ENCODE data around the gene PAN2.

DNA sequence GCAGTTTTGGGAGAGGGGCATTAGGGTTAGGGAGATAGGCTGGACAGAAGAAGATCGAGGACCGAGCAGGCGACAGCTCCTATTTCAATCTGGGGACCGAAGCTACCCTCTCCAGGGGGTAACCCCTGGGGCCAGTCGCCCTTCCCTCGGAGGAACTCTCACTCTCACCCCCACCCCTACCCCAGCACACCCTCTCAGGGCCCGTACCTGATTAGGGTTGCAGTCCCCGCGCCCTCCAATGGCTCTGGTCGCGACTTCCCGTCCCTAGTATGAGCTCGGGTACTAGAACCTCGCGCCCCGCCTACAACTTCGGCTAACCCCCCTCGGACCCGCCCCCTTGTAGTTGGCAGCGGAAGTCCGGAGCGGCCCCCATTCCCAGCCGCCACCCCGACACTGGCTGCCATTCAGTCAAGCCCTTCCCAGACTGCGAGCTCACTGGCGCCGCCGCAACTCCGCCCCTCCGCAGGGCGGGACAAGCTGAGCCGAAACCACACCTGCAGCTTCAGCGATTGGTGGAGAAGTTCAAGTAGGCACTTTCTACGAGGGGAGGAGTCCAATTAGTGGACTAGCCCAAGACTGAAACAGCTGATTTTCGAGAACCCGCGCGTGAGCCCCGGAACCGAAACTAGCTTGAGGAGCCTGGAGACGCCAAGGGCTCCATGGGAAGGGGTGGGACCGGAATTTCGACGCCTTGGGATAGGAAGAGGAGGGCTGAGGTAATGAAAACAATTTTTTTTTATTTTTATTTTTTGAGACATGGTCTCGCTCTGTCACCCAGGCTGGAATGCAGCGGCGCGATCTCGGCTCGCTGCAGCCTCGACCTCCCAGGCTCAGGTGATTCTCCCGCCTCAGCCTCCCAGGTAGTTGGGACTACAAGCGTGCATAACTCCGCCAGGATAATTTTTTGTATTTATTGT lies 26.3 kb upstream of the PAN2 start, which contains the start of gene STAT2:
- TF ChIP-seq, protein P1, sequence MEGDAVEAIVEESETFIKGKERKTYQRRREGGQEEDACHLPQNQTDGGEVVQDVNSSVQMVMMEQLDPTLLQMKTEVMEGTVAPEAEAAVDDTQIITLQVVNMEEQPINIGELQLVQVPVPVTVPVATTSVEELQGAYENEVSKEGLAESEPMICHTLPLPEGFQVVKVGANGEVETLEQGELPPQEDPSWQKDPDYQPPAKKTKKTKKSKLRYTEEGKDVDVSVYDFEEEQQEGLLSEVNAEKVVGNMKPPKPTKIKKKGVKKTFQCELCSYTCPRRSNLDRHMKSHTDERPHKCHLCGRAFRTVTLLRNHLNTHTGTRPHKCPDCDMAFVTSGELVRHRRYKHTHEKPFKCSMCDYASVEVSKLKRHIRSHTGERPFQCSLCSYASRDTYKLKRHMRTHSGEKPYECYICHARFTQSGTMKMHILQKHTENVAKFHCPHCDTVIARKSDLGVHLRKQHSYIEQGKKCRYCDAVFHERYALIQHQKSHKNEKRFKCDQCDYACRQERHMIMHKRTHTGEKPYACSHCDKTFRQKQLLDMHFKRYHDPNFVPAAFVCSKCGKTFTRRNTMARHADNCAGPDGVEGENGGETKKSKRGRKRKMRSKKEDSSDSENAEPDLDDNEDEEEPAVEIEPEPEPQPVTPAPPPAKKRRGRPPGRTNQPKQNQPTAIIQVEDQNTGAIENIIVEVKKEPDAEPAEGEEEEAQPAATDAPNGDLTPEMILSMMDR (IDR thresholded peaks at IDR 0.05), result peak in 1 of 3 experiments; percentile 13
- TF ChIP-seq POLR2AphosphoS5 (IDR thresholded peaks at IDR 0.05) (peak; percentile 84 to 94), POLR2A (IDR thresholded peaks at IDR 0.05; ENCODE audit: low read depth) (peak; percentile 66)

Measured in esophagus muscularis mucosa (tissue), 3 donors.